ENCODE results near the gene SEPTIN6.
"Not testable (repeated sequence)": the region's sequence is repeated elsewhere in the genome, so short reads cannot be mapped to it uniquely, and the experiment has no call there.

Gene SEPTIN6

GRCh38 chrX:119690921-119691716 is 1.8 kb downstream of the SEPTIN6 start:
- DNase-seq (ENCODE audit: low read depth), result no peak

GRCh38 chrX:119688911-119689321 is 4.1 kb downstream of the SEPTIN6 start:
- no peak for DNase-seq (ENCODE audit: low read depth)

DNA sequence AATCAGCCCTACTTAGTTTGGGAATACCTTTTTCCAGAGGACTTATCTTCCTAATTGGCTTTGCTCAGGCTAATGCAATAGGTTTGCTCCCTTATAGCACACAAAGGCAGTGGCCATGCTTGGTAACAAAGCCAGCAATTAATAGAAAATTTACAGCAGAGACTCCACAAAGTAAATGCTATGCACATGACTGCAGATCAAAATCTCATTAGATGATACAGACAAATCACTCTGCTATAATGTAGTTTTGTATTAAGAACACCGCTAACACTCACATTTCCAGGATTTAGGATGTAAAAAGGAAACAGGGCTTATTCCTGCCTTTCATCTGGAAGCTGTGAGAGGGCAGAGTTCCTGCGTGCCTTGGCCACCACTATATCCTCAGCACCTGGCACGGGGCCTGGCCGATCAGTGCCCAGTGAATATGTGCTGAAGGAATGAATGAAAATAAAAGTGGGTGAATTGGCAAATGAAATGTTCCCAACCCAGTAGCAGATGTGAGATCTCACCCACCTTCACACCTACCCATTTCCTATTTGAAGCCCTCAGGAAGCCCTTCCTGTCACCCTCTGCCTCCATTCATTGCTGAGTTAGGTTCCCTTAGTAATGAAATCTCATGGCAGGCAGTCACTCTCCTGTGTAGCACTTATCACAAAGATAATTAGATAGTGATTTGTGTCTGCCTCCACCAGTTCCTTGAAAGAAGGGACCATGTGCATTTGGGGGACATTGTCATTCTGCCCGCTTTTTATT is 5.1 kb downstream of the SEPTIN6 start:
- no peak for DNase-seq (ENCODE audit: low read depth)

- DNase-seq (ENCODE audit: low read depth), result no peak
Observed at GRCh38 chrX:119686087-119686691, 6.8 kb downstream of the SEPTIN6 start.

- no peak for DNase-seq (ENCODE audit: low read depth)
Observed at GRCh38 chrX:119685225-119686066, 7.5 kb downstream of the SEPTIN6 start.

- no peak for DNase-seq (ENCODE audit: low read depth)
Observed at GRCh38 chrX:119684916-119685224, 8.1 kb downstream of the SEPTIN6 start.

- not testable (repeated sequence) for DNase-seq (ENCODE audit: low read depth)
Observed at GRCh38 chrX:119684312-119684711, 8.7 kb downstream of the SEPTIN6 start.

- DNase-seq (ENCODE audit: low read depth), result no peak
Observed at GRCh38 chrX:119682019-119682989, 10.7 kb downstream of the SEPTIN6 start.

- DNase-seq (ENCODE audit: low read depth), result no peak
Observed at GRCh38 chrX:119677654-119677981, 15.3 kb downstream of the SEPTIN6 start.

- DNase-seq (ENCODE audit: low read depth), result no peak
Observed at GRCh38 chrX:119676949-119677653, 15.9 kb downstream of the SEPTIN6 start.

GRCh38 chrX:119673336-119673735 is 19.6 kb downstream of the SEPTIN6 start:
- no peak for DNase-seq (ENCODE audit: low read depth)

GRCh38 chrX:119672426-119672825 is 20.5 kb downstream of the SEPTIN6 start:
- no peak for DNase-seq (ENCODE audit: low read depth)

DNA sequence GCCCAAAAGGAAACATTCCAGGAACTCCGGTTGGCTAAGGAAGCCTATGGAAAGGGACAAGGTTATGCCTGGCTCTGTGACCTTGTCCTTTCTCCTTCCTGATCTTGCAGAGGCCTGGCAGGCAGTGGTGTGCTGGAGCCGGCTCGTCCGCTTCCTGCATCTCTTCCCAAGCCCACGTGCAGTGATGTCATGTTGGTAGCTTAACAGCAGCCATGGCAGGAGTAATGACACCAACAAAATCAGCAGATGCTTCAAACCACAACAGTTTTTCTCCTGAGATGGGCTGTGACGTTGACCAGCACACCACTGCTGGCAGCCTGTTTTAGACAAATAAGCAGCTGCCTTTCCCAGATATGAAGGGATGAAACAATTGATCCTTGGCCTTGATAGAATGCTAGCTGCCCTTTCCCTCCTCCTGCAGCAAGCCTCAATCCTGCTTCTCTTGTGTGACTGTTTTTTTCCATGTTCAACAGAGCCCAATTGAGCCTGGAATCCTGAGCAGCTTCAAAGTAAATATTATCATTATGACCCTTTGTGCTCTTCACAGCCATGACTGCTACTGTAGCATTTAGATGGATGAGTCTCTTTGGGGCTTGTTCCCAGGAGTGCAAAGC is 23.4 kb downstream of the SEPTIN6 start:
- DNase-seq (ENCODE audit: low read depth), result no peak

DNA sequence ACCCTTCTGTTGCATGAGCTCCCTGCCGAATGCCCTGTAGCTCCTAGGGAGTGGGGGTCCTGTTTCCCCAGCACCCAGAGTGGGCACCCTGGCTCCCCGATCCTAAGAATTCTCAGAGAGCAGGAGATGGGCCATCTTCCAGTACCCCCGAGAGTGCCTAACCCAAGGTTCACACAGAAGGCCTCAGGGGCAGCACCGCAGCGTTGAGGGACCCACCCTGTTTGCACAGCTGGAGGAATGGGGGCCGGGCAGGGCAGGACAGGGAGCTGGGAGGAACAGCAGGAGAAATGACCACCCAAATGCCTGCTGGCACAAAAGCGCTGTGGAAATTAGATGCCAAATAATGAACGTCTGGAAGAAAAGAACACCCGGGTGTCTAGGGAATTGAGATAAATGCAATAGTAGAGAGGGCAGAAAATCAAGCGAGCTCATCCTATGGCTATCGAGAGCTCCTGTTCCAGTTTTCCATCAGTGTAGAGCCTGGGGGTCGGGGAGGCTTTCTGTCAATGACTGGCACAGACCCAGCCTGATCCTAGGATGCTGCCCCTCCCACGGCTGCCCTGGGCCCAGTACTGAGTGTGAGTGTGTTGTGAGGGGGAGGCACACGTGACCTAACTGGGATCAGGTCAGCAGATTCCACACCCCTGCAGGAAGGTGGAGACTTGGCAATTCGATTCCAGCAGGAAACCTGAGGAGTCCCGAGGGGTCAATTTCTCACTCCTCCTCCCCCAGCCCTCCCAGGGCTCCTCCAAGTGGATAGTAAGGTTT is 25.7 kb downstream of the SEPTIN6 start:
- no peak for DNase-seq (ENCODE audit: low read depth)

DNA sequence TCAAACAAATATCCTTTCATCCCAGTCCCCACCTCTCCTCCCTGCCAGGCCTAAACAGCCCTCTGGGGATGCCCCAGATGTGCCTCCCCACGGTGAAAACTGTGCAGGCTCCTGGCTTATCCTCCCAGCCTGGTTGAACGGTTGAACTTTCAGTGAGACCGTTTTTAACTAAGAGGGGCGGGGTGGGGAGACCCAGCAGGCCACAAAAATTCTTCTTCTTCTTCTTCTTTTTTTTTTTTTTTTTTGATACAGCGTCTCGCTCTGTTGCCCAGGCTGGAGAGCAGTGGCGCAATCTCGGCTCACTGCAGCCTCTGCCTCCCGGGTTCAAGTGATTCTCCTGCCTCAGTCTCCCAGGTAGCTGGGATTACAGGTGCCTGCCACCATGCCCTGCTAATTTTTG is 28.1 kb downstream of the SEPTIN6 start:
- not testable (repeated sequence) for DNase-seq (ENCODE audit: low read depth)

GRCh38 chrX:119661486-119661885 is 31.5 kb downstream of the SEPTIN6 start:
- DNase-seq (ENCODE audit: low read depth), result no peak

DNA sequence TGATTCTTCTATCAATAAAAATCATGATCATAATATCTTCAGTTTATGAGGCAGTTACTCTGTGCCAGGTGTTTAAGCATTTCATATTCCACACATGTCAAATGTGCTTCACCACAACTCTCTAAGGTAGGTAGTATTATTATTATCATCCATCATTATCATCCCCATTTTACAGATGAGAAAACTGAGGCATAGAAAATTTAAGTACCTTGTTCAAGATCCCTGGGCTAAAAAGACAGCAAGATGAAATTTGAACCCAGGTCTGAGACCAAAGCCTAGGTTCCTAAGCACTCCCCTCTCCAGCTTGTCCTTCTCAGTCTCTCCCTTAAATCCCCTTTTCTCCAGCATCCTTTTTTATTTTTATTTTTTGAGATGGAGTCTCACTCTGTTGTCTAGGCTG is 33.4 kb downstream of the SEPTIN6 start:
- no peak for DNase-seq (ENCODE audit: low read depth)

DNA sequence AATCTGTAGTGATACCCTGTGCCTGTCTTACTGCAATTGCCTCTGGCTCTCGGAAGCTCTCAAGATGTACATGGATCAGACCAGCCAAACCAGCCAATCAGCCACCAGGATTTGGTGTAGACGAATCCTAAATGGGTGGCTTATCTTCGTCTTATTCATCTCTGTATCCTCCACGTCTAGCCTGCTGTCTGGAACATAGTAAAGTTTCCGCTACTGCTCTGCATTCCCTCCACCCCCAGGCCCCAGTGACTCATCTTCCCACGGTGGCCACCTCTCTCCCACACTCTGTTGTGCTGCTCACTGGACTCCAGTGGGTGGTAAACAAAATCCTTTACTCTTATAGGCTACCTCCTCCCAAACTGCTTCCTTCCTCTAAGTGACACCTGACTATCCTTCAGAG is 37.8 kb downstream of the SEPTIN6 start:
- DNase-seq (ENCODE audit: low read depth), result no peak

DNA sequence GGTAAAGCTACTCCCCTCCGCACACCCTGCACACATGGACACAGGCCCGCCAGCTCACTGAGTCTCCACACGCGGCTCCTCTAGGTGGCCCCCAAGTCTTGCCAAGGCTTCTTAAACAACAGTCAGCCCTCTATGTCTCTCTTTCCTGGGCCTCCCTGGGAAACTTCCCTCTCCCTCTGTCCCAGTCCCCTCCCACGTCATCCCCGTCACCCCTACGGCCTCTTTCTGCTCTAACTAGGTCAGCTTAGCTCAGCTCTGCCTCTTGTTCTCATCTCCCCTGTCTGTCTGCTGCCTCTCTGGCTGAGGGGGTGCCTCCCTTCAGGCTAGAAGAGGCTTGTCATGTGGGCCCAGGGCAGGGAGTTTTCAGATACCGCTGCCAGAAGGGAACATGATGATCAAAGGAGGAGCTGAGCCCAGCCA is 38.8 kb downstream of the SEPTIN6 start:
- DNase-seq (ENCODE audit: low read depth), result no peak
